Neural cell (in vitro differentiated cells): ENCODE results near the gene OXLD1.

Source experiments
- POLR2AphosphoS5 ChIP-seq: IDR thresholded peaks from 2 replicates; pipeline ENCODE4 v1.6.1; 2012
- RAD21 ChIP-seq: fragments of 450-650 bp; conservative IDR thresholded peaks from 2 replicates; pipeline ENCODE4 v1.6.1; 2014; ENCODE audit warnings: antibody characterized with exemption, mild to moderate bottlenecking, moderate library complexity

GRCh38 chr17:81616877-81617276 lies 49.5 kb downstream of the OXLD1 start:
- no peak for TF ChIP-seq RAD21
- no peak for TF ChIP-seq POLR2AphosphoS5
